Stimulated activated CD8-positive, alpha-beta memory T cell treated with anti-CD3 and anti-CD28 coated beads, Interleukin-7, amount 100 ng/mL, for 4 hours (primary cell): Measurements from ENCODE around the gene CAPS.

Experiments
- DNase-seq, 2 donors: peaks; one replicate each; pipeline ENCODE4 v3.0.0-alpha.2; 2020; ENCODE audit warnings: low read depth in 2 of 2

CAPS gene

DNA sequence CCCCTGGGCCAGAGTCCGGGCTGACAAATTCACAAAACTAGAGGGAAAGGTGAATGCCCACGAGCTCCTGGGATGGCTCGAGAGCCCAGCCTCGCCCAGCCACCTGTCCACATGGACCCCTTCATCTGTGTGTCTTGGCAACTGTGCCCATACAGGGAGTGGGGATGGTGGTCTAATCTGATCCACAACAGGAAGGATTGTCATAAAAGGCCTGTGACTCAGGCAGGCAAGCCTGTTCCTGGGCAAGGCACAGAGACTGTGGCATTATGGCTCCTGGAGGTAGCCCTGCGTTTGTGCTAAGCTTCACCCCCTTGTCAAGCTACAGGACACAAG lies 20.0 kb downstream of the CAPS start:
- DNase-seq: no peak

DNA sequence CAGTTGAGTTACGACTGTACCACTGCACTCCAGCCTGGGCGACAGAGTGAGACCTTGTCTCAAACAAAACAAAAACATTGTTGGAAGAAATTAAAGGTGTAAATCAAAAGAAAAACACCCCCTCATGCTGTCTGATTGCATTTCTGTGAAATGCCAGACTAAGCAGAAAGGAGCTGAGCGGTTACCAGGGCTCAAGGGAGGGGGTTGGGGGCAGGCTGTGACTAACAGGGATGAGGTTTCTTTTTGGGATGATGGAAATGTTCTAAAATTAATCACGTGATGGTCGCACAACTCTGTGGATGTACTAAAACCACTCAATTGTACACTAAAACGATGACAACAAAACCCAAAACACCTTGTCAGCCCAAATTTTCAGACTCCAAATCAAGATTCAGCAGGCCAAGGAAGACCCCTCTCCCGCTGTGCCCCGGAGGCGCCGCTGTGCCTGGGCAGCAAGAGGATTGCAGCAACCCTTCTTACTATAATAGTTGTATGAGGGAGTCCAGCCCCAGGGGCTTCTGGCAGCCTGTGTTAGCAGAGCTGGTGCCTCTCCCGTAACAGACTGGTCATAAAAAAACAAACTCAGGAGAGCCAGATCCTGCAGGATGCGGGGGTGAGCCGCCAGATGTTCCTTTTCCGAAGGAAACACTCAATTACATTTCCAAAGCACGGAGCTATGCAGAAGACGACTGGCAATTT lies 20.9 kb downstream of the CAPS start:
- DNase-seq: no peak

DNA sequence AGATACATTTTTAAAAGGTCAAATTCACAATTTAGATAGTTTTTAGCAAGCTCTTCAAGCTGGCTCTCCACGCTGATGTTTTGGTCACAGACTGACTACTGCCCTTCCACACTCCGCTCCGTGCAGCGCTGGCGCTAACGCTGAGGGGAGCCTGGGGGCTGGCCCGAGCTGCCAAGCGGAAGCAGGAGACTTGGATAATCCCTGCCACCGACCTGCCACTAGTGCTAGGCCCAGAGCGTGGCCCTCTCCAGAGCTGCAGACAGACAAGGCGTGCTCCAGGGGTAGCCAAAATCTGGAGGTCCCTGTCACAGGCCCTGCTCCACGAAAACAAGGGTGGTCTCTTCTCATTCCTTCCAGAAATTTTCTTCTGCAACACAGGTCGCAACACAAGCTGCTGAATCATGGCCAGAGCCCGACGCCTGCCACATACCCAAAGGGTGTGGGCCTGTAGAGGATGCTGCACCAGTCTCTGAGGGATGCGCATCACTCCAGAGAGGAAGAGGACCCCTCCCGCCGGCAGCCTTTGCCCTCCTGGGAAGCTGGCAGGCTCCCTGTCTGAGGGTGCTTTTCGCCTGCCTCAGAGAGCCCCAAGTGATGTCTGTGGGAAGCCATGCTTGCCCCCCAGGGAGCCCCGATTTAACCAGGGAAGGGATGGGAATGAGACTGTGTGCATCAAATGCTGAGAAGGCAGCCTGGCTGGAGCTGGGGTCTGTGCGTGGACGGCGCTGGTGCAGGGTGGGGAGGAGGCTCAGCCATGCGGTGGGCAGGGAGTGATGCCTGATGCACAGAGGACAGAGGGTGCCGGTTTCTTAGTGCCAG lies 21.6 kb downstream of the CAPS start:
- no peak for DNase-seq

DNA sequence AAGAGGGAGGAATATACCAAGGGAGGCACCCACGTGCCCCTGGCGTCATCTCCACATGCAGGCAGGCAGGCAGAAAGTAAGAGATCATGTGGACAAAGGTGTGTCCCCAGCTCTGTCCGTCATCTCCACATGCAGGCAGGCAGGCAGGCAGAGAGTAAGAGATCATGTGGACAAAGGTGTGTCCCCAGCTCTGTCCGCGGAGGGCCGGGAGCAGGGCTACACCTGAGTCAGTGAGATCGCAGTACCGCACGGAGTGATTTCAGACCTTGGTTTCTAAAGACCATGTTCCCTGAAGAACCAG lies 22.2 kb downstream of the CAPS start:
- DNase-seq: no peak

DNA sequence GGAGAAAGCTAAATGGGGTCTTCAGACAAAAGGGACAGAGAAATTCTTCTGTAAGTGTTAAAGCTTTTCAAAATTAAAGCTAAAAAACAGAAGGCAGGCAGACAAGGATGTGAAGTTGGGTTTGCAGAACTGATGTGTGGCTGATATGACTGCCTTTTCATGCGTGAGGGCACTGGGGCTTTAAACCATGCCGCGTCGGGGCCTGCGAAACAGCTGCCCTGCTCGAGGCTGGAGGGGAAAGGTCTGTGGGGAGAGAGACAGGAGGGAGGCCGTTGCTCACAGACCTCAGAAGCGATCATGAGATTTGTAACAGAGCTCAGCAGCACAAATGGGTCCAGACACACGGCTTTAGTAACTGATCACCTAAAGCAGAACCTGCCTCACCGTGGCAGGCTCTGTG lies 23.5 kb downstream of the CAPS start:
- DNase-seq: no peak

DNA sequence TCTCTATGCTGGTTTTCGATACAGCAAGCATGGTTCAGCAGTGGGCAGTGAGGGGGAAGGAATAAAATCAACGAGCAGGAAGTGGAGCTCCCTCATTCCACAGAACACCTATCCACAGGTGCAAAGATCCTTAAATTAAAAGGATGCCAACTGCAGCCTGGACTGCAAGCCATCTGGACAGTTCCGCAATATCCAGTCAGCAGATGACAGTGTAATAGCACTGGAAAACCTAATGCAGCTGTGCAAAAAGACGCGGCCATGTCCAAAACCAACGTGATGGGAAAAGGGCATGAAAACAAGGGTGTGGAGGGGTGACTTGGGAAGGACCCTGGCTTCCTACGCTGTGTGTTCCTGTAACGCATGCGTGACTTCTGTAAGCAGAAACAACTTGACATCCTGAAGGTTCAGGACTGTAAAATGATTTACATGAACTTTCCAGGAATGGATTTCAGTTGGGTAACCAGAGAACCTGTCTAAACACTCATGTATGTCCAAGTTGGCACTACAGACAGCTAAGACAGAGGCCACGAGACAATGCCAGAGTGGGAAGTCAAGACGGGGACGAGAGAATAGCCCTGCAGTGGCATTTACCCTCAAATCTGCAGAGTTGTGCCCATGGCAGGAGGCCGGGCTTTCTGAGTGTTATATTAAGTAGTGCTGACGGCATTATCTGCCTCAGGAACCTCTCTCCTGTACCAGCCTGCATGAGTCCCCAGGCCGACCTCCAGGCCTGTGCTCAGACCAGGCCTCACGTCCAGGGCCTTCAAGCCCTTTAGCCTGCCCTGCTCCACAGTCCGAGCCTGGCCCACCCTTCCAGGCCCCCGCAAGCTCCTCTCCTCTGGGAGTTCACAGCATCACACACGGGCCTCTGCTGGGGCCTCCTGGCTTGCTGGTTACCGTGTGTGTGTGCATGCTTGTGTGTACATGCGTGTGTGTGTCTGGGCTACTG lies 26.5 kb downstream of the CAPS start:
- no peak for DNase-seq

DNA sequence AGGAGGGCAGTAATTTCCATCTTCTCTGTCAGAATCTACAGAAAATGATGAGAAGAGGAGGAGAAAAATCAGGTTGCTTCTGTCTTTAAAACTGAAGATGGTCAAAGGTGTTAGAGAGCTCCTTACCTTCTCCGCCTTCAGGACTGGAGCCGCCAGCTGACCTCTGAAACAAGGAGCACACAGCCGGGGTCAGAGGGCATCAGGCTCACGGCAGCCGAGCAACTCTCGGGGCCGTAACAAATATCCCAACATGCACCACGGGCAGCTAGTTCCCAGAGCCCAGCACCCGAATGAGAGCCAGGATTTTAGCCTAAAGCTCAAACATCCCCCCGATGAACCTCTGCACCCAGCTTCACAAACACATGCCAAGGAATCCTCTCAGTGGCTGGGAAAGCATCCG lies 27.6 kb downstream of the CAPS start:
- no peak for DNase-seq

DNA sequence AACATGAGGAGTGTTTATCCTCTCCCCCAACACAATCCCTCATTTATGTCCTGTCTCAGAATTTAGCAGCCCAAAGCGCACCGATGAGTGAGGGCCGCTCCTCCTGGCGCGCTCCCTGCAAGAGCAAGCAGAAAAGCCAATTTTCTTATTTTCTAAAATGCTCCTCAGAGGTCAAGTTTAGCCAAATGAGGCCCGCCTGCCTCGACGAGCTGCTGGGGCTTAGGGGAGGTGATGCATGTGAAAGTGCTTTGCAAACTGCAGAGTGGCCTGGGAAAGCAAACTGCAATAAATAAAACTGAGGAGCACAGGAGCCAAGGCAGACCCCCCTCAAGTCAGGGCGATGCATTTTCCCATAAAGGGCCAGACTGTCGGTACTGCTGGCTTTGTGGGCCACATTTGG lies 29.0 kb downstream of the CAPS start:
- DNase-seq: no peak

DNA sequence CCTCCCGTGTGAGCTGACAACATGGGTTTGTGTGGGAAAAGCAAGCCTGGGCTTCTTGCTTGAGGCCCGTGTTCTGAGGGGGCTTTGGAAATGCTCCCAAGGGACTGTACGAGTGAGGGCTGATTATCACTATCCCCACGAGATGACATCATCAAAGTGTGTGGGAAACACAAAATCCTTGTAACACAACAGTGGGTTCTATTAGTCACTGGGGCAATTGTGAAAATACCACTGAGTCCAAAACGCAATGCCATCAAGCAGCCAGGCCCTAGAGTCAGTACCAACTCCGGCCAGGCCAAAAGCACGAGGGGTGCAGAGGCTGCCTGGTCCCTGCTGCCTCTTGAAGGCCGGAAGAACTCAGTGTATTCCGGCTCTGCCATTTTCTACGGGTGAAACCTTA lies 29.6 kb downstream of the CAPS start:
- DNase-seq: no peak

DNA sequence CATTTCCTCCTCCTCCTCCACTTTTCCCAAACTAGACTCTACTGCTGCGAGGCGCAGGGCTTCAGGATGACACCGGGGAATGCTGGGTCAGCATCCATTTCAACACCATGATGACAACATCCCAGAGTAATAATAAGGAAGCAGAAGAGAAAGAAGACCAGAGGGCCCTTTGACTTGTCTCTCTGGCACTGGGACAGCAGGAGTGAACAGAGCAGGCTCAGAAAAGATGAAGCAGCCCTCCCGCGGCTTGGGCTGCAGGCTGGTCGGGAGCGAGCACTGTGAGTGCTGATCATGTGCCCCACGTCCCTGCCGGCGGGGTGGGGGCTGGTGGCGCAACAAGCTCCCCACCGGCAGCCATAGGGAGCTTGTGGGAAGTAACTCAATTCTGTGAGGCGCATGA lies 33.4 kb downstream of the CAPS start:
- no peak for DNase-seq

DNA sequence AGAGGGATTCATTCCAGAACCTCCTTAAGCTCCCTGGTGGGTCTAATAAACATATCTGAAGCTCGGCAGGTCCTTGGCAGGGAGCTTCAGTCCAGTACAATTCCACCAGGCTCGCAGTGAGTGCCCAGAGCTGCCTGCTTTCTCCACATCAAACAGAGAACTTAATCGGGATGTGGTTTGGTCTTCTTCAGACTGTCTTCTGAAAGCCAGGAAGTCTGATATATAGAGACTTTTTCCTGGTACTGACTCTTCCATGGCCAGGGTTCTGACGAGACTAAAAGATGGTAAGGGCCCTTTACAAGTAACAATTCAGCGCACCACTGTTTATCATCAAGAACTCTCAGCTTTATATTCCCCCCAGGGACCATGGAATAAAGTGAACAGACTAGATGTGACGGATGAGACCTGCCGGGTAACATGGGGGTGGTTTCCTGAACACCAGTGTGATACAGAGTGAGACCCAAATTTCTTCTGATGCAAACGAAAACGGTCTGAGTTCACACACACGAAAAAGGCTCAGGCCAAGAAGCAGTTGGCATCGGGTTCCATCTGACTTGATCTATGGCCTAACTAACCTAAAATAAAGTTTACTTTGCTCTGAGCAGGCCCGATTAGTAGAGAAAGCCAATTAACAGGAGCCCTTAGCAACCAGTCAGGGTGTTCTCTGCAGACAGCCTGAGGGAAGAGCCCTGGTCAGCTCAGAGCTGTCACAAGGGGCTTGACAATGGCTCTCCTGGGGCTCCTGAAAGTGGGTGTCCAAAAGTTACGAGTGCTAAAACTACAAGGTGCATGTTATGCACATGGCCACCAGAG lies 34.9 kb downstream of the CAPS start:
- DNase-seq: no peak

DNA sequence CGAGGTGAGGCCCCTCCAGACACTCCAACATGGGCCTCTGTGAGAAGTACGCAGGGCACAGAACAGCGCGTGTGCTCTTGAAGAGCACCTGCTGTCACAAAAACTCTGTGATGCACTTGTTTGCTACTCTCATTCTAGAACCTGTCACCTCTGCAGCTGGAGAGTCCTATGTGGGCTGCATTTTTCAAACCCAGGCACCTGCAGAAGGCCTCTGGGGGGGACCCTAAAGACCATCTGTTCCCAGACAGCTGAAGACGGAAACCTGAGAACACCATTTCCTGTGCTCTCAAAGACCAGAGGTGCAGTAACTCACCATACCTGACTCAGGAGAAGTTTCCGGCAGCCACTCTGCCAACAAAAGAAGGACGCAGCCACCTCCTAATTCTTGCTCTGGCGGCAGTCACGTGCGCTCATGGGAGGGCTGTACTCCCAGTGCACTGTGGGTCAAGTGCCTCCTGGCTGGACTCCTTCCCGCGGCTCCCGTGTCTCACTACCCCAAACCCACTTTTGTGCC lies 35.8 kb downstream of the CAPS start:
- DNase-seq: no peak

DNA sequence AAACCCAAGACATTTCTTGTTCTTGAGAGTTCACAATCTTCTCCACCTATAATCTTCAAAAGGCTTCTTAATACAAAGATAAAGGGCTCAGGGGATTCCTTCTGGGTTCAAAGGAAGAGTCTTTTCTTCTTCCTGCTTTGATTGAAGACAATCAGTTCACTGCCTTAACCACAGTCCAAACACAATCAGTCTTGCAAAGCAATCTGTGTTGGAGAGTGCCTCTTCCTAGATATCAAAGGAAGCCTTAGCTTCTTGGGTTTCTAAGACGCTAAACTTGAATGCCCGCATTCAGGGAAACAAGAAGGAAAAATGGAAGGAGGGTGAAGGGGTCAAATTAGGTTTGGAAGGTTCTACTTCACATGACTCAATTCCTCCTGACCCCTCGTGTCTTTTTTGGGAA lies 36.7 kb downstream of the CAPS start:
- no peak for DNase-seq

DNA sequence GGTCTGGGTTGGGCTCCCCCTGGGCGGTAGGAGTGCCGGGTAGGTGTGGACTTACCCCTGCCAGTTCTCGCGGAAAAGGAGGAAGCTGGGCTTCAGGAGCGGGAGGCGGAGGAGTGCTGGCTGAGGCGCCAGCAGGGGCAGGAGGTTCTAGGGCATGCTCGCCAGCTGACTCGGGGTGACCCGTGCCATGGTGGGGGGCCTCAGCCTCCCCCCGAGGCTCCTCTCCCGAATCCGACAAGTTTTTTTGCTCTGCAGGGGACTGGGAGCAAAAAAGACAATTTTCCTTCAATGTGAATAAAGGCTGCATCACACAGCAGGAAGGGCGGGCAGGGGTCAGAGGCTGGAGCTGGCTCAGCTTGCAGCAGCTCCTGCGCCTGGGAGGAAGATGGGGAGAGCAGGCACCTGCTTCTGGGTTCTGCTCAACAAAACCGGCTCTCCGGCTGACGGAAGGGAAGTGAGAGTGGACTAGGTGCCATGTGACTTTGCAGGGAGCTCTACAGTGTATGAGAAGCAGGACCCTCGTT lies 37.3 kb downstream of the CAPS start:
- no peak for DNase-seq

DNA sequence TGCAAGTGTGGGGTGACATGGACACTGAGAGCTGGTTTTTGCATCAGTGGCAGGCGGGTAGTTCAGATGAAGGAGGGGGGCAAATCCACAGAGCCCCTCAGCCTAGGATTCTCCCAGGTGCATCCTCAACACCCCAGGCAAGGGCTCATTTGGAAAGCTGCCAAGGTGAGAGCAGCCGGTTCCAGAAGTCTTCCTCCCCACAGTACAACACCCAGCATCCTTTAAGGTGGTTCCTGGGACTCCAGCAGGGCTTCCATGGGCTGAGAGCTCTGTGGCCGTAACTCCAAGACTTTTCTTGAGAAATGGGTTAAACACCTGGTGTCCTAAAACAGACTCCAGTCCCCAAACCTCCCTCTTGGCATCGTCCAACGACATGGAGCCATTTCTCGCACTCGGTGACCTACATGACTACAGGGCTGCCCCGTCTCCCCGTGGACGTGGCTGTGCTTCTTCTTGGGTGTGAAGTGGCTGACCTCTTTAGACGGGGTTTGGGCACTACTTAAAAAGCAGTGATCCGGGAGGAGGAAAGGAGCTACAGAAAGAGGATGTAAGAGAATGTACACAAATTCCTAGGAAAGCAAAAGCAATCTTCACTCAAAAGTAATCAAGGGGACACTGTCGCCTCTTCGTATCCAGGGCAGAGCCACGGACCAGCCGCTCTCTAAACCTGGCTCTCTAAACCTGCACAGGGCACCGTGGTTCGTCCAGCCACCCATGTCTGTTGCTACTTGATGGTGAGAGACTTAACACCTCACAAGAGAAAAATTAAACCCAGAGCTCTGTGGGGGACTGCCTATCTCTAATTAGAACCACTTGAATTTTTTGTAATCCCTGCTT lies 38.4 kb downstream of the CAPS start:
- DNase-seq: no peak

DNA sequence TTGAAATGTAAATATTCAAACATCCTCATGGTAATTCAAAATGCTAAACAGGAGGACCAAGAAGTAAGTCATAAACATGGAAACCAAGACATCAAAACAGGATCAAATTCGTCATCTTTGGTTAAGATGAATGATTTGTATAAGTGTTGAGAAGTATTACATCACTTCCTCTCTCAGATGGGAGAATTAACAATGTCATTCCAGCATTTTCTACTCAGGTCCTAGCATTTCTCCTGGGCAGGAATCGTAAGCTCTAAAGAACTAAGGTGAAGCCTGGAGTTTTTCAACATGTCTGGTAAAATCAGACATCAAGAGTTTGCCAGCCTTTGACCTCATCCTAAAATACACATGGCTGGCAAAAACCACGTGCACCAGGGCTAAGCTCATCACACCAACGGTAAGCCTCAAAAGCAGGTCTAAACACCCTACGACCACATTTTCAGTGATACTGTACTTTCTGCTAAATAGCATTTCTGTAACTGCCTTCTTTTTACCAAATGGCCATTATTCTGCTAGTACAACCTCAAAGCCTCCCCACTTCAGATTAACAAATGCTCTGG lies 39.1 kb downstream of the CAPS start:
- no peak for DNase-seq

DNA sequence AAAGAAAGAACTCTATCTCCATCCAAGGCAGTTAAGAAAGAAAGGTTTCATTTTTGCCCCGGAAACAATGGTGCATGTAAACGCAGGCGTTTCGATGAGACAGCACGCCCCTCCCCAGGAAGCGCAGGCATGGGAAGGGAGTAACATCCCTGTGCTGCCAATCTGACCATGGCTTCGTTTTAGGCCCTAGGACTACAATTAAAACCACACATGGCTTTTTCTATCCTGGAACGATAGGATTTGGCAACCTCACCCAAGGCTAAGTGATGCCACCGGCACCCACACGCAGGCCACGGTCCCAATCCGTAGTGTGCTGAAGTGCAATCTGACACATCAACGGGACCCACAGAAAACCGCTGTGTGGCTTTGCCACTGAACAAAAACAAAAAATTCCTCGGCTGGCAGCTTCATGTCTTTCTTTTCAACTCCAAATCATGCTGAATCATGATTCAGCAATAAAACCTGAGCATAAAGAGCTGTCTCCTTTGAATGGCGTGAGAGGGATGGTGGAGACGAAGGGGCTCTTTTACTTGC lies 39.7 kb downstream of the CAPS start:
- peak in 1 of 2 donors; percentile 25 for DNase-seq

DNA sequence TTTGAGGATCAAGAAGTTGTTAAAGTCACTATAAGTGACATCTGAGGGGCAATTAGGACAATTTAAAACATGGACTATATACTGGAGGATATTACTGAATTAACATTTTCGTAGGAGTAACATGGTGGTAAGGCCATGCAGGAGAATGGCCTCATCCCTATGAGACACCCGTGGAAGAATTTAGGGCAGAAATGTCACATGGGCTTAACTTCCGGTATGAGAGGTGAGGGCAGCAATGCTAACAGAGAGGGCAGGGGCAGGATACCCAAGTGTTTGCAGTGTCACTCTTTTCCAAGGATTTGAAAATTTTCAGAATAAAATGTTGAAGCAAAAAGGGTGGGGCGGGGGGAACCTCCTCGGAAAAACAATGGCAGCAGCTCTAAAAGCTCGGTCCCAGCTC lies 40.2 kb downstream of the CAPS start:
- DNase-seq: no peak

DNA sequence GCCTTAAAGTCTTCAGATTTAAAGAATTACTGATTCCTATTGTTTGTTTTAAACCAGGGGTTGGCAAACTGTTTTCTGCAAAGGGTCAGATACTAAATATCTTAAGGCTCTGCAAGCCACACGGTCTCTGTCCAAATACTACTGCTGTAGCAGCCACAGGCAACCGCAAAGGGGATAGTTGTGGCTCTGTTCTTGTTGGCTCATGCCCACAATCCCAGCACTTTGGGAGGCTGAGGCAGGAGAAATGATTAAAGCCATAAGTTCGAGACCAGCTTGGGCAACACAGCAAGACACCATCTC lies 41.5 kb downstream of the CAPS start:
- DNase-seq: no peak

DNA sequence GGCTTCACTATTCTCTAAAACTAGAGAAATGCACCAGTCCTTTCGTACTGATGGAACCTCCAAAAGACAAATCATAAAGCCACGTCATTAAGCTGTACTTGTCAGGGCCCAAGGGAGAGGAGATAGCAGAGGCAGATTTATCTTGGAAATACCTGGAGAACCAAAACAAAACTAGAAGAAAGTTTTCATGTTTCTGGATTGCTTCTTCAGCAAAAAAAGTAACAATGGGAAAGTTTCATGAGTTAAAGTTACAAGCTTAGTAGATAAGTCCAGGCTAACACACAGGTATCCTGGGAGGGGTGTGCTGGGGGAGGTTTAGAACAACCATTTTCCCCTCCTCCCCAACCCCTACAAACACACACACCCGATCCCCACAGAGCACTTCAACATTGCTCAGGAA lies 42.3 kb downstream of the CAPS start:
- no peak for DNase-seq
